ENCODE measurements around the gene TGM6.
A peak's percentile ranks its signal among the peaks of the same experiment; 100 is the strongest.

Gene TGM6

DNA sequence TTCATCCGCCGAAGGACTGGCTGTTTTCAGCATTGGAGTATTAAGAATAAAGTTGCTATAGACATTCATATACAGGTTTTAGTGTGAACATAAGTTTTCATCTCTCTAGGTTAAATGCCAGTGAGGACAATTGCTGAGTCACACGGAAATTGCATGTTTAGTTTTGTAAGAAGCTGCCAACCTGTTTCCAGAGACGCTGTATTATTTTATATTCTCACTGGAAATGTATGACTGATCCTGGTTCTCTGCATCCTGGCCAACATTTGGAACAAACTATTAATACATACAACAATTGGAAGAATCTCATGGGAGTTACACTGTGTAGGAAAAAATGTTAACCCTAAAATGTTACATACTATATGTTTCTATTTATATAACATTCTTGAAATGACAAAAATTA, 16.7 kb upstream of the TGM6 start:
- DNase-seq (ENCODE audit: low spot score), result no peak

DNA sequence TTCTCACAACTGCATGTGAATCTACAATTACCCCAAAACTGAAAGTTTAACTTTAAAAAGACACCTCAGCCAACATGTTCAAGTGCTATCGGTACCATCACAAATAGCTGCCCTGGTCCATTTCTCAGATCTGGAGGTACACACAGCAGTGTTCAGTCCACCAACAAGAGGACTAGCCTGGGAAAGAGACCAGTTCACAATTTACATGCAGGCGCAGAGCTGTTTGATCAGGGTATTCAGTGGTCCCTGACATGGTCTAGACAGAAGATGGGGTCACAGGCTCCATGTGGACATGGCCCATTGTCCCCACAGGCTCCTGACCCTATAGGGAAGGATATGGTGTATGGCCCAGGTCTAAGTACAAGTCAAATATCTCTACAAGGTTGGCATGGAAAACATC, 15.6 kb upstream of the TGM6 start:
- DNase-seq (ENCODE audit: low spot score), result no peak

DNA sequence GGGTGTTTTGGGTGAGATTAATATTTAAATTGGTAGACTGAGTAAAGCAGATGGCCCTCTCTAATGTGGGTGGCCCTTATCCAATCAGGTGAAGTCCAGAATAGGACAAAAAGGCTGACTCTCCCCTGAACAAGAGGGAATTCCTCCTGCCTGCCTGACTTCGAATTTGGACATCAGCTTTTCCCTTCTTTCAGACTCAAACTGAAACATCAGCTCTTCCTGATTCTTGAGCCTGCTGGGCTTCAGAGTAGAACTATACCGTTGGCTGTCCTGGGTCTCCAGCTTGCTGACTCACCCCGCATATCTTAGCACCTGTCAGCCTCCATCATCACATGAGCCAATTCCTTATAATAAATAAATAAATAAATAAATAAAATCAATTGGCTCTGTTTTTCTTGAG, 15.0 kb upstream of the TGM6 start:
- no peak for DNase-seq (ENCODE audit: low spot score)

DNA sequence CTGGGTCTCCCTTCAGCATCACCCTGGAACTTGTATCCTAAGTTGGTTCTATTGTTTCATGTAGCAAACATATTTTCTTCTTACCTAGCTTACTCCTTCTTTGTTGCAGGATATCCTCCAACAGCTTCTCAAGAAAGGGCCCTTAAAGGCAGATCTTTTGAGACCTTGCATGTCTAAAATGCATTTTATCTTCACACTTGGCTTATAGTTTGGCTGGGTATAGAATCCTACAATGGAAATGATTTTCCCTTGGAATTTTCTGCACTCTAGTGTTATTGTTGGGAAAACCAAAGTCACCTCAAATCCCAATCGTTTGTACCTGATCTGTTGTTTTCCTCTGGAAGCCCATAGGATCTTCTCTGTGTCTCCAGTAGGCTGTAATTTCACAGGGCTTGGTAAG, 12.1 kb upstream of the TGM6 start:
- DNase-seq (ENCODE audit: low spot score), result no peak

DNA sequence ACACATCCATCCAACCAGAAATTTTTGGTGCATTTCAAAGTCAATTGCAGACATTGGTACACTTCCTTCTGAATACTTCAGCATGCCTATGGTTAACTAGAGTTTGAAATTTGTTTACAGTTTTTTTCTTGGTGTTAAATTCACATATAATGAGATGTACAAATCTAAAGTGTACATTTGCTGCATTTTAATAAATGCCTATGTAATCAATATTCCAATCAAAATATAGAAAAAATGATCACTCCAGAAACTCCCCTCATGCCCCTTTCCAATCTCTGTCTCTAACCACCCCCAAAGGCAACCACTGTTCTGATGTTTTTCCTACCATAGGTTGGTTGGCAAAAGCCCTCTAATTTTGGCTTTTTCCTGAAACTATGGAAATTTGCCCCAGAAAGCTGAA, 7.6 kb upstream of the TGM6 start:
- DNase-seq (ENCODE audit: low spot score), result no peak

DNA sequence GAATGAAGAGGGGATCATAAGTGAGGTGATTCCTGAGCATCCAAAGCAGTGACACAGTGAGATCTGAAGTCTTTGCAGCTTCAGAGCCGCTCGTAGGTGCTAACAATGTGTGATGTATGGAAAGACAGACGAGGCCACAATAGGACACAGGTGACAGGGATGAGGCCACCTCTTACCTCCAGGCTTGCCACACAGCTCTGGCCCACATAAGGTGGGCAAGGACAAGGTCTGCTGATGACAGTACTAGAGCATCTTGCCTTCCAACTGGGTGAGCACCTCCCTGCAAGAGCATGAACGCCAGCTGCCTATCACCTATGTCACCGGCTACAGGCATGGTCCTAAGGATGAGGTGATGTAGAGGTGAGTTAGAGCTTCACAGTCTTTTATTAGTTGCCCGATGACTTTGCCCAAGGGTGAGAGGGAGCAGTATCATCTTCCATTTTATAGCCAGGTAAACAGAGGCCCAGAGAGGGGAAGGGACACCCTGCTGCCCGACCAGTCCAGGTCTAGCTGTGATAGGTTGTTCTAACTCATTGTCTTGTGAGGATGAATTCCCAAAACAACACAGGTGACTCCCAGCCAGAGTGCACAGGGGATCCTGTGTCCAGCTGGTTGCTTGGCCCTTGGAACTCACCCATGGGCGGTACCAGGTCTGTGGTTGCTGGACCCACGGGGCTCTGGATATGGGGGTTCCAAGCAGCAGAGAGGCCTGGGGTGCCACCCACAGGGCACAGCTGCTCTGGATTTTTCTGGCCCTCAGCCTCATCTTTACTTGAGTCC, 6.2 kb upstream of the TGM6 start:
- DNase-seq (ENCODE audit: low spot score), result no peak

DNA sequence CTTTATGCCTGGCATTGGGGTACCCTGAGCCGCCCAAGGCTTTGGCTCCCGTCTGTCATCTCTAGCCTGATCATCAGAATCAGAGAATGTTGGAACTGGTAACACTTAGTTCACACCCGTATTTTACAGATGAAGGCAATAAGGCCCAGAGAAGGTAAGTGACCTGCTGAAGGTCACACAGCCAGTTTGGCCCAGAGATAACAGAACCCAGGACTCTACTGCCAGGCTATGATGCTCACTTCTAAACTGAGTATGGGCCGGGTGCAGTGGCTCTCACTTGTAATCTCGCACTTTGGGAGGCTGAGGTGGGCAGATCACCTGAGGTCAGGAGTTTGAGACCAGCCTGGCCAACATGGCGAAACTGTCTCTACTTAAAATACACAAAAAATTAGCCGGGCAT, 1.8 kb upstream of the TGM6 start:
- no peak for DNase-seq (ENCODE audit: low spot score)

DNA sequence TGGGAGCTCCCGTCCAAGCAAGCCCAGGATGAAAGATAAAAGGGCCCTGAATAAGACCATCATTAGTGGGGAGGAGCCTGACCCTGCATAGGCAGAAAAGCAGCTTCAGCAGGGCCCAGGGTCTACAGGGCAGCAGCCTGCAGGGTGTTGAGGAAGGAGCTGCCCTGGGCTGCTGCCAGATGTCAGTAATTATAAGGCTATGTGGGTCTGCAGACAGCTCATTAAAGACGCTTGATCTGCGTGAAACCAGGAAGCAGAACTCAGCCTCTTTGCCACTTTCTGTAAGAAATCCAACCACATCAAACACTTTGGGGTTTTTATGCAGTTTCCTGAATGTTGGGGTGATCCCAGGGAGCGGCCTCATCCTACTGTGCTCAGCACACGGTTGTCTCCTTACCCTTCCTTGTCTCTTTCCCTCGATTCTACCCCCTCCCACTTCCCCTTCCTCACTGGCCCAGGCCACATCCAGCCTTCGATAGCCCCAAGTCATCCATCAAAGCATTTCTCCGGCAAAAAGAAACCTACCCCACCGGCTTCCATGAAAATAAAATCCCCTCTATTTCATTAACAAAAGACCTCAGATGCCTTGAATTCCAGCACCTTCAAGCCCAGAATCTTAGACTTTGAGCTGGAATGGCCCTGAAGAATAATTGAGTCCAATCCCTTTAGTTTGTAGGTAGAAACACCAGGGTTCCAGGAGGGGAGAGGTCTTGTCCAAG, 1.0 kb upstream of the TGM6 start:
- DNase-seq (ENCODE audit: low spot score), result no peak

DNA sequence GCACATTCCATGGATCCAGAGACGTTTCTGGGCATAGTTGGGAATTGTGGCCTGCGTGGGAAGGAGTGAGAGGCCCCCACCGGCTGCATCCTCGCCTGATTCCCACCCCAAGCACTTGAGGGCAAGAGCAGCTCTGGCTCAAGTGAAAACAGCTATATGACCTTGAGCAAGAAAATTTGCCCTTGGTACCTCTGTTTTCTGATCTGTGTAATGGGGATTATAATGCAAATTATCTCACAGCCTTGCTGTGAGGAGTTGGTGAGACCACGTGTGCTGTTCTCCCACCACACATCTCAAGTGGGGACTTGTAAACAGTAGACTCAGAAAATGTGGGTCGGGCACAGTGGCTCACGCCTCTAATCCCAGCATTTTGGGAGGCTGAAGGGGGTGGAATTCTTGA, 602 bp downstream of the TGM6 start:
- no peak for DNase-seq (ENCODE audit: low spot score)

DNA sequence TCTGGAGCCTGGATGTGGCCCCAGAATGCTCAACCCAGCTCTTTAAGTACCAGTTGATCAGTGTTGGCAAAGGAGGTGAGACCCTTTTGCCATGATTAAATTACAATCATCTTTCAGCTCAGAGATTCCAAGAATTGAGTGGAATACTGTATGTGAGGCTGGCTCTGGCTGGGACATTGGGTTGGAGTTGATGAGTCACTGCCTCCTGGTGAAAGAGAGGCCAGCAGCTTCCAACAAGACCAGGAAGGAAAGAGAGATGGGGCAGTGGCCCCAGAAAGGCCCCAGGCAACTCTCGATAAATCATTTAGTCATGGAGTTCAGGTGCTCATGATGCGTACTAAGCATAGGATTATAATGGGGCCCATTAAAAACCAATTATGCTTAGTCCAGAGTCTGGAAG, 2.1 kb downstream of the TGM6 start:
- DNase-seq (ENCODE audit: low spot score), result no peak

DNA sequence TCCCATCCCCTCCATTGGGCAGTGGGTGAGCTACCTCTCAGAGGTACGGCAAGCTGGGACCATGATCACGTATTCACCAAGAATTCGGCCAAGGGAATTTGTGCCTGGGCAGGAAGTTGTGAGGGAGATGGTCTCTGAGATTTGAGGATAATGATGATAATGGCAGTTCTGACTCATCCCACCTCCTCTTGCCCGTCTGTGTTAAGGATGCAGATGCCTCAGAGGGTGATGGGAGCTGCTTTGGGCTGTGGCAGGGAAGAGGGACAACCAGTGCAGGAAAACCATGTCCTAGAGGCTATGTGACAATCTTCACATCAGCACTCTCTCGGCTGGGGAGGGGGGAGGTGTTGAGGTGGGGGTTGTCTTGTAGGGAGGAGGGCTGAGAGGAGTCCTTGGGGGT, 4.3 kb downstream of the TGM6 start:
- no peak for DNase-seq (ENCODE audit: low spot score)

DNA sequence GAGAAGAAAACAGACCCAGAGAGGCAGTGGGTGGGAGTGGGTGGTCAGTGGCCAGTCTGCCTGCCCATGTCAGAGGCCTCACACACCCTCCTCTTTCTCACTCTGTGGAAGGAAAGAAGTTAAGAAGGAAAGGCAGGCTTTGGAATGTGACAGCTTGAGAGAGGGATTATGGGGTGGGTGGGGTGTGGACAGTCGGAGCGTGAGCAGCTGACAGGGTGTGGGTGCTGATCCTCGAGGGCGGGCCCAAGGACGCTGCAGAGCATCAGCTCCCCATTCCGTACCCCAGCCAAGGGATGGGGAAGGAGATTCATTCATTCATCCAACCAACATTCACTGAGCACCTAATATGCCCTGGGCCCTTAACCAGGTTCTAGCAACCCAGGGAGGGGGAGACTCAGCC, 4.8 kb downstream of the TGM6 start:
- DNase-seq (ENCODE audit: low spot score), result no peak

DNA sequence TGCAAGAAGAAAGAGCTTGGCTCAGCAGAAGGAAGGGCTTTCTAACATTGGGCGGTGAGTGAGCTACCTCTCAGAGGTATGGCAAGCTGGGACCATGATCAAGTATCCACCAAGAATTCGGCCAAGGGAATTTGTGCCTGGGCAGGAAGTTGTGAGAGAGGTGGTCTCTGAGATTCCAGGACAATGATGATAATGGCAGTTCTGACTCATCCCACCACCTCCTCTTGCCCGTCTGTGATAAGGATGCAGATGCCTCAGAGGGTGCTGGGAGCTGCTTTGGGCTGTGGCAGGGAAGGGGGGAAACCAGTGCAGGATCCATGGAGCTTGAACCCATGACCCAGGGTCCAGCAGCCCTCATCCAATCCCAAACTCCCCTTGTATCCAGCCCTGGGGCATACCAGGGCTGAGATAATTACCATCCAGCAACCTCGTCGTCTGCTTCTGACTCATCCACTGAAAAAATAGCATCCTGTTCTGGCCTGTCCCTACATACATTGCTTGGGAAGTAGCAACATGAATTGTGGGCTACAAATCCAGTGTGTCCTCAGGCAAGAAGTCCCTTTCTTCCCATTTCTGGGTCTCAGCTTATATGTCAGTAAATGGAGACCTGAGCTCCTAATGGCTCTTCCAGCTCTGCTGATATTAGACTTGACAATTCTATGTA, 5.9 kb downstream of the TGM6 start:
- DNase-seq (ENCODE audit: low spot score), result peak; percentile 55

DNA sequence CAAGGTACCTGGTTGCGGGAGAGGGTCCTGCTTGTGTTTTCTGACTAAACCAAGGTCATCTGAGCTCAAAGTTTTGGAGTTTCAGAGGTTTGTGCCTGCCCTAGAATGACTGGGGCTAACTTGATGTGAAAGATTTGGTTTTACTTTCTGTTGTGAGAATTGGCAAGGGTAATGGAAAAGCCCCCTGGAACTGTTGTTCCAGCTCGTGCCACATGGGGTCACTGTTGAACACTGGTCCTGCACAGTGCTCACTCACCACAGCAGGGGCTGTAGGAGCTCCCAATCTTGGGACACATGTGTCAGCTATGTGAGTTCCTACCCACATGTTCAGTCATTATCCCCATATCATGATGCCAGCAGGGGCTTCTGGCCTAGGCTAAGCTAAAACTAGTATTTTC, 6.5 kb downstream of the TGM6 start:
- no peak for DNase-seq (ENCODE audit: low spot score)

DNA sequence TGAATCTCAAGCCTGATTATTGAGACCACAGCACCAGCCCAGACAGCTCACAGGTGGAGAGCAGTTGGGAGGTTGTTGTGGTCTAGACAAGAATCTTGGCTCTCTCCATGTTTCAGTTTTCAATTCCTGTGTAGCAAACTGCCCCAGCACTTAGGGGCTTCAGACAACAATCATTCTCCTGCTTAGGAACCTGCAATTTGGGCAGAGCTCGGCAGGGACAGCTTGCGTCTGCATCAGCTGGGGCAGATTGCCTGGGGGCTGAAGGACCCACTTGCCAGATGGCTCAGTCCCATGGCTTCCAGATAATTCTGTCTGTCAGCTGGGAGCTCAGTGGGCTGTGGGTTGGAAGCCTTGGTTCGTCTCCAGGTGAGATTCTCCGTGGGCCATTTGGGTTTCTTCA, 6.9 kb downstream of the TGM6 start:
- DNase-seq (ENCODE audit: low spot score), result no peak

DNA sequence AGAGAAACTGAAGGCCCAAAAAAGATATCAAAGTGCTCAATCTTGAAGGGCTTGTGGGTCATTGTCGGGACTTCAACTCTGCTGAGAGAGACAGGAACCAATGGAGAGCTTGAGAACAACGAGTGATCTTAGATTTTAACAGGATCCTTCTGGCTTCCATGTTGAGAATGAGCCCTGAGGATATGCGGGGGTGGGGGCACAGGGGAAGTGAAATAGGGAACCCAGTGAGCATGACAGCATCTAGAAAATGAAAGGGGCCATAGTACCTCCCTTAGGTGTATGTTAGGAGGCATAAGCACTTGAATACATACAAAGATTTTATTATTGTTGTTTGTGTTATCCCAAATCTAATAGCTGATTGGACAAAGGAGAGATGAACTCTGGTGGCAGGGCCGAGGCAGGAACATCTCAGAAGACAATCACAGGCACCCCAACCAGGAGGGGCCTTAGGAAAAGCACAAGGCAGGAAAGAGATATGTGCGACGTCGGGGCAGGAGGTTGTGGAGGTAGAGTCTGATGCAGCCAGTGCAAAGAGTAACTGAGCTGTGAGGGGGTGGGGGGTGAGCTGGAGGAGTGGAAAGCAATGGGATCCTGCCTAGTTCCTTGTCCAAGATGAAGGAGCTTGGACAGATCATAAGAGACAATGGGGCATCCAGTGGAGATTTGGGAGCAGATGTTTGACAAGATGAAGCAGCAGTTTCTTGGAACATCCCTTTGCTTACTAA, 10.4 kb downstream of the TGM6 start:
- DNase-seq (ENCODE audit: low spot score), result no peak

DNA sequence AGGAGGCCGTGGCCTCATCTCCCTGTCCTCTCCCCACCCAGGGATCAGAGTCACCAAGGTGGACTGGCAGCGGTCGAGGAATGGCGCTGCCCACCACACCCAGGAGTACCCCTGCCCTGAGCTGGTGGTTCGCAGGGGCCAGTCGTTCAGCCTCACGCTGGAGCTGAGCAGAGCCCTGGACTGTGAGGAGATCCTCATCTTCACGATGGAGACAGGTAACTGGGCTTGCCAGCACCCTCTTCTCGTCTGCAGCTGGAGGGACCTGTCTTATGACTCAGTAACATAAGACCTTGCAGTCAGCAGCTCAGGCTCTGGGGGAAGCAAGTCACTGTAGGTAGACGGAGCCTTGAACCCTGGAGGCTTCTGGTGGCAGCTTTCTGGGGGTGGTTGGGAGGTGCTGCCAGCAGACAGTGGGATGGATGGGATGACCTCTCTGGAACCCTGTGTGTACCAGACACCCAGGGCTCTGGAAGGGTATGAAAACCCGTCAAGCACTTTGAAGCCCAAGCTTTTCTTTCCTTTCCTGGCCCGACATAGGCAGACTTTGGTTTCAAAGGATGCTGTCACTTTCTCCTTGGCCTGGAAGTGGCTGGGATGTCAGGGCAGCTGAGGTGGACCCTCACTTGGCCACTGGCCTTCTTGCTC, 13.8 kb downstream of the TGM6 start:
- no peak for DNase-seq (ENCODE audit: low spot score)

DNA sequence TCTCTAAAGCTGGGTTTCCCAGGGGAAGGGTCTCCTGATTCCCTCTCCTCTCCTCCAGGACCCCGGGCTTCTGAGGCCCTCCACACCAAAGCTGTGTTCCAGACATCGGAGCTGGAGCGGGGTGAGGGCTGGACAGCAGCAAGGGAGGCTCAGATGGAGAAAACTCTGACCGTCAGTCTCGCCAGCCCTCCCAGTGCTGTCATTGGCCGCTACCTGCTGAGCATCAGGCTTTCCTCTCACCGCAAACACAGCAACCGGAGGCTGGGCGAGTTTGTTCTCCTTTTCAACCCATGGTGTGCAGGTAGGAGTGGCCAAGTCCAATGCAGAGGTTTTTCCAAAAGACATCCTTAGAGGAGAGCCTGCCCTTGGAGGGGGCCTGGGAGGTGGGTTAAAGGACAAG, 14.4 kb downstream of the TGM6 start:
- no peak for DNase-seq (ENCODE audit: low spot score)

DNA sequence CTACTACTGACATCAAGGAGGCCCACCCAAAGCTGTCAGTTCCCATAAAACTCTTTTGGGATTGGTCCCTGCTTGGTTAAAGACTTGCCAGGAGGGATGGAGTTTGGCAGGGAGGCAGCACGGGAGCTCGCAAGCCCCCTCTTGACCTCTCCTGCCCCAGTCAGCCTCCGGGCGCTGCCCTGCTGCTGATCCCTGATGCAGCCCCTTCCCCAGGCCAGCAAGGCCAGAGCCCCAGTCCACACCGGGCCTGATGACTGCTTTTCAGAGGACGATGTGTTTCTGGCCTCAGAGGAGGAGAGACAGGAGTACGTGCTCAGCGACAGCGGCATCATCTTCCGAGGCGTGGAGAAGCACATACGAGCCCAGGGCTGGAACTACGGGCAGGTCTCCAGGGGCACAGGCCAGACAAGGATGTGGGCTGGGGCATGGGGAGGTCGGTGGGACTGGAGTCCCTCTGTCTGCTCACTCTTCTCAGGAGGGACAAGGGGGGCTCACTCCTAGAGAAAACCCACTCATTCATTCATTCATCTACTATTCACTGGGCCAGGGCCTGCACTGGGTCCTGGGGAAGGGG, 15.6 kb downstream of the TGM6 start:
- no peak for DNase-seq (ENCODE audit: low spot score)

DNA sequence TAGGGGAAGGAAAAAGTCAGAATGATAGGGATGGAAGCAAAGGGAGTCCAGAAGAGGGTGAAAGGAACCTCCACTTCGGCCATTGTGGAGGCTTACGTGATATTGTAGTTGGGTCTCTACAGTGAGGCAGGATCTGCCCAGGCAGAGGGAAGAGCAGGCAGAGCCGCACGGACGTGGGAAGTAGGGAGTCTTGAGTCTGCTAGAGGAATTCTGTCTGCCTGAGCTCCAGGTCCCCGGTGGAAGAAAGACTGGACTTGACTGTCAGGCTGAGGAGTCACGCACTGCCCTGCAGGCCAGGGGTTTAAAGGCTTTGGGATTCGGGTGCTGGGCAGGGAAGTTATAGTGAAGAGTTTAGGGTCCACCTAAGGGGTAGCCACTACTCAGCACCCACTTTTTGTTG, 16.4 kb downstream of the TGM6 start:
- no peak for DNase-seq (ENCODE audit: low spot score)

DNA sequence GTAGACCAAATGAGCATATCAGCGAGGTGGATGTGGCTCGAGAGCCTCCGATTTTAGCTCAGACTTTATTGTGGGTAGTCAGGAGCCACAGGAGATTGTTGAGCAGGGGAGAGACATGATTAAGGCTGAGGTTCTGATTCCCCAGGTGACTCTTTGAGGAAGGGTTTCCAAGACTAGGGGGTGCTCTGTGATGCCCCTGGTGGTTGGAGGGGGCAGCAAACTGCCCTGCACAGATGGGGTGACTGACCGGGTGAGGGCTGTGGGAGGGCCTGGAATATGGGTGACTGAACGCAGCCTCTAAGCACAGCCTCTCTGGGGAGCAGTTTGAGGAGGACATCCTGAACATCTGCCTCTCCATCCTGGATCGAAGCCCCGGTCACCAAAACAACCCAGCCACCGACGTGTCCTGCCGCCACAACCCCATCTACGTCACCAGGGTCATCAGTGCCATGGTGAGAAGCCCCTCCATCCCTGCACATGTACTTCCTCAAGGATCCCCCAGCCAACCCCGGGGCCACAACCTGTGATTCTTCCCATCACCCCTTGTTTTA, 17.0 kb downstream of the TGM6 start:
- DNase-seq (ENCODE audit: low spot score), result no peak

DNA sequence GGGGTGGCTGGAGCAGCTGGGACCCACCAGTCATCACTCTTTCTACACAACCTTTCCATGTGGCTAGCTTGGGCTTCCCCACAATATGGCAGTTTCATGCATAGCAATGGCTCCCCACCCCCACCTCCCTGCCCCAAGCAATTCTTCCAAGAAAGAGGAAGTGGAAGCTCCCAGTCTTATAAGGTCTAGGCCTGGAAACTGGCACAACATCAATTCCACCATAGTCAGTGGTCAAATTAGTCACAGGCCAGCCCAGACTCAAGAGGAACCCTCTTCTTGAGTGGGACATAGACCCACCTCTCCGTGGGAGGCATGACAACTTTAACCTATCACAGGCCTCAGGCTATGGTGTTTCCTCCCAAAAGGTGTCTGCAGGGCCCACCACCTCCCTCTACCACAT, 17.7 kb downstream of the TGM6 start:
- DNase-seq (ENCODE audit: low spot score), result peak; percentile 3

Data from AG20443 (cell line).